ENCODE data around the gene DLGAP1.

DLGAP1 gene

DNA sequence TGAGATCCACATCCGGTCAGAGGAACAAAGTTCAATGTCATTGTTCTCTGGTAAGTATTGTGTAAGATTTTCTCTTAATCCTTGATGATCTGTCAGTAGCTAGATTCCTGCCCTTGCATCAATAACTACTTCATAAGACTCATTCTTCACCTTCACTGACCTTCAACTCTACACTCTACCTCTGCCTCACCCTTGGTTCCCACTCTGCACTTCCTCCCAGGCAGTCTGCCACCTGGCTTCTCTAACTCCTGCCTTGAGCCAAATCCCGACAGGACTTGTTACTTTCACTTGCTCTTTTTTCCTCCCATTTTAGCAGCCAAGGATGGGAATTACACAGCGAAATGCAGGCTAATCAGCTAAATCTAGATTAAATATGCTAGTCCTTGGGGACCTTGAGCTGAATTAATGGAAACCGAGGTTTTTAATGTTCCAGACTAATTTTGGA is 190.7 kb downstream of the DLGAP1 start:
- H3K36me3 ChIP-seq: no peaks in the 10 kb centered on the region
- H3K9me3 ChIP-seq: no peaks in the 10 kb centered on the region
- no peaks in the 10 kb centered on the region for H3K4me1 ChIP-seq (ENCODE audit: control insufficient read depth in 1 of 2, insufficient read depth in 1 of 2, low read depth in 1 of 2, low read length in 1 of 2)
- H3K27me3 ChIP-seq: no peaks in the 10 kb centered on the region
- H3K27ac ChIP-seq: no peak overlapping the region
- no peak overlapping the region for H3K4me3 ChIP-seq (ENCODE audit: low read depth in 1 of 2, low read length in 1 of 2)
- TF ChIP-seq, protein P1, sequence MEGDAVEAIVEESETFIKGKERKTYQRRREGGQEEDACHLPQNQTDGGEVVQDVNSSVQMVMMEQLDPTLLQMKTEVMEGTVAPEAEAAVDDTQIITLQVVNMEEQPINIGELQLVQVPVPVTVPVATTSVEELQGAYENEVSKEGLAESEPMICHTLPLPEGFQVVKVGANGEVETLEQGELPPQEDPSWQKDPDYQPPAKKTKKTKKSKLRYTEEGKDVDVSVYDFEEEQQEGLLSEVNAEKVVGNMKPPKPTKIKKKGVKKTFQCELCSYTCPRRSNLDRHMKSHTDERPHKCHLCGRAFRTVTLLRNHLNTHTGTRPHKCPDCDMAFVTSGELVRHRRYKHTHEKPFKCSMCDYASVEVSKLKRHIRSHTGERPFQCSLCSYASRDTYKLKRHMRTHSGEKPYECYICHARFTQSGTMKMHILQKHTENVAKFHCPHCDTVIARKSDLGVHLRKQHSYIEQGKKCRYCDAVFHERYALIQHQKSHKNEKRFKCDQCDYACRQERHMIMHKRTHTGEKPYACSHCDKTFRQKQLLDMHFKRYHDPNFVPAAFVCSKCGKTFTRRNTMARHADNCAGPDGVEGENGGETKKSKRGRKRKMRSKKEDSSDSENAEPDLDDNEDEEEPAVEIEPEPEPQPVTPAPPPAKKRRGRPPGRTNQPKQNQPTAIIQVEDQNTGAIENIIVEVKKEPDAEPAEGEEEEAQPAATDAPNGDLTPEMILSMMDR (IDR thresholded peaks at IDR 0.05): no peak

DNA sequence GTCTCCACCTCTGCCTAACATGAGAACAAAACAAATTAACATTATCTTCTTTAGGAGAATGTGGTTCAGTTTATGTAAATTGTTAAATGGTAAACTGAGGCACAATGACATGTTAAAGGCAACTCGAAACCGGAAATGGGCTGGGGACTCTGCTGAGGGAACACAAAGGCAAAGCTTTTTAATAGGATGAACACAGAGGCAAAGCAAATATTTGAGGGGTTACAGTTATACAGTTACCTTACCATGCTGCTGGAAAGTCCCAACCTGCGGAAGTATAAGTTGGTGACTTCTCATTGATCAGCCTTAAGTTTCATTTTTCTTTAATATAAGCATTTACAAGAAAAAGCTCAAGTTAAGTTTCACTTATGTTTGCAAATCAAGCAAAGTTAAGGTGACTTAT is 195.0 kb downstream of the DLGAP1 start:
- H3K9me3 ChIP-seq: no peaks in the 10 kb centered on the region
- H3K27me3 ChIP-seq: no peaks in the 10 kb centered on the region
- no peak overlapping the region for H3K4me3 ChIP-seq (ENCODE audit: low read depth in 1 of 2, low read length in 1 of 2)
- H3K27ac ChIP-seq: no peak overlapping the region
- TF ChIP-seq, protein P1 (IDR thresholded peaks at IDR 0.05): no peak
- no peaks in the 10 kb centered on the region for H3K36me3 ChIP-seq
- H3K4me1 ChIP-seq (ENCODE audit: control insufficient read depth in 1 of 2, insufficient read depth in 1 of 2, low read depth in 1 of 2, low read length in 1 of 2): no peaks in the 10 kb centered on the region

DNA sequence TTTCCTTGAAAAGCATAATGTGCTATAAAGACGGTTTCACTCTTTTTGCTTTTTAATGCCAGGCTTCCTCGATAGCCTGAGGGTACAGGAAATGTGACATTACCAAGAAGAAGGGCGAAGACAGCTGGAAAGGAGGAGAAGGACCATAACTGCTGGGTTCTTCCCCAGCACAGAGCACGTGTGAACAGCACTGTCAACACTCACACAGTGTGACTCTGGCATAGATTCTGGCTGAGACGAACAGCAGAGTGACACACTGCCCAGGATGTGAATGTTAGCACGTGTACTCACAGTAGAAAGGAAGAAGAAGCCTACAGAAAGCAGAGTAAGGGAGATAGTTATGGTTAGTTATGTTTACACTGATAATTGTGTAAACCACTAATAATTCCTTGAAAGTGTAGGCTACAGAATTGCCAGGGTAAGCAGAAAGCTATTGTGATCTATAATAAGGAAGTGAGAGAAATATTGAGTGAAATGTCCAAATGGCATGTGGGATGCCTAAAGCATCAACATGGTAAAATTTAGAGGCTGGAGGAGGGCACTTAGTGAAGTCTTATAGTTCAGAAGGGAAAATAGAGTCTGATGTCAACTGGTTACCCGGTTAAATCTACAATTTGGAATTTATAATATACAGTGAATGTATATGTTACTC is 198.2 kb downstream of the DLGAP1 start:
- no peaks in the 10 kb centered on the region for H3K36me3 ChIP-seq
- no peak overlapping the region for H3K4me3 ChIP-seq (ENCODE audit: low read depth in 1 of 2, low read length in 1 of 2)
- no peaks in the 10 kb centered on the region for H3K9me3 ChIP-seq
- no peaks in the 10 kb centered on the region for H3K4me1 ChIP-seq (ENCODE audit: control insufficient read depth in 1 of 2, insufficient read depth in 1 of 2, low read depth in 1 of 2, low read length in 1 of 2)
- no peaks in the 10 kb centered on the region for H3K27me3 ChIP-seq
- TF ChIP-seq, protein P1 (IDR thresholded peaks at IDR 0.05): no peak
- H3K27ac ChIP-seq: no peak overlapping the region

DNA sequence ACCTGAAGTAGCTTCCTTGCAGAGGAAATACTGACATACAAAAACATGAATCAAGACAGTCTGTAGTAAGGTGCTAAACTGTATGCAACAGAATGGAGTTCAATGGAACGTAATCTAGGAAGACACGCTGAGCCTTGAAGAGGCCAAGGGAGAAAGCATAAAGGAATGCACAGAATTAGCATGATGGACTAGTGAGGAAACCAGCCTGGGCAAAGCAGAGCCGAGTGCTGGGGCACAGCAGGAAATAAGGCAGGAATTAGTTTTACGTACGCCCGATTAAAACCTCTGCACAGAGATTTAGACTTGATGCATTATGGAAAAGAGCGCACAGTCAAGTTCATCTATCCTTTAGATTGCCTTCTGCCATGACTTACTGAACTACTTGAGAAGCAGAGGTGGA is 200.3 kb downstream of the DLGAP1 start:
- TF ChIP-seq, protein P1 (IDR thresholded peaks at IDR 0.05): no peak
- Histone ChIP-seq H3K4me3 (ENCODE audit: low read depth in 1 of 2, low read length in 1 of 2) (no peak overlapping the region), H3K9me3 (no peaks in the 10 kb centered on the region), H3K36me3 (no peaks in the 10 kb centered on the region), H3K27ac (no peak overlapping the region), H3K4me1 (ENCODE audit: control insufficient read depth in 1 of 2, insufficient read depth in 1 of 2, low read depth in 1 of 2, low read length in 1 of 2) (no peaks in the 10 kb centered on the region), H3K27me3 (no peaks in the 10 kb centered on the region)

DNA sequence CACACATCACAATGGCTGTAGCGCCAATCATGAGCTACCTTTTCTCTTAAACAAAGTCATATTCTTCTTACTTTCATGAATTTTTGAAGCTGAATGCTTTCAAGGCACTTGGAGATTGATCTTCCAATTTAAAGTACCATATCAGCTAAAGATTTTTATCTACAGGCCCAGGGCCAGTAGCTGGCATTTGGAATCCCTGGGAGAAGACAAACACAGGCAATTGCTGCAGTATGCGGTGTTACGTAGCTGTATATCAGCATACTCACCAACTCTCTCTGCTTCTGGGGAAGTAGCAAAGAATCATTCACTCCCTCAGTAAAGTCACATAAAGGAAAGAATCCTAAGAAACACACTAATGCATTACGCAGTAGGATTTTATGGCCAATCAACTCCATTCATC is 202.3 kb downstream of the DLGAP1 start:
- no peak overlapping the region for H3K4me3 ChIP-seq (ENCODE audit: low read depth in 1 of 2, low read length in 1 of 2)
- H3K27ac ChIP-seq: no peak overlapping the region
- H3K4me1 ChIP-seq (ENCODE audit: control insufficient read depth in 1 of 2, insufficient read depth in 1 of 2, low read depth in 1 of 2, low read length in 1 of 2): no peaks in the 10 kb centered on the region
- no peaks in the 10 kb centered on the region for H3K36me3 ChIP-seq
- H3K9me3 ChIP-seq: no peaks in the 10 kb centered on the region
- TF ChIP-seq, protein P1 (IDR thresholded peaks at IDR 0.05): no peak
- H3K27me3 ChIP-seq: no peaks in the 10 kb centered on the region

Data from neutrophil (primary cell).